ENCODE measurements around the gene MAGI2. TPM values are rescaled to one million over a fixed set of nuclear protein-coding genes. Genes with fewer than 3 reads are reported as not detected.
A peak's percentile ranks its signal among the peaks of the same experiment; 100 is the strongest.

Gene MAGI2
- total and polyA plus RNA-seq, 2 of the 13 experiments (the other 11 are each of a cell fraction or from before 2014, with no cell fraction given) = 1.5 to 3.8 TPM

DNA sequence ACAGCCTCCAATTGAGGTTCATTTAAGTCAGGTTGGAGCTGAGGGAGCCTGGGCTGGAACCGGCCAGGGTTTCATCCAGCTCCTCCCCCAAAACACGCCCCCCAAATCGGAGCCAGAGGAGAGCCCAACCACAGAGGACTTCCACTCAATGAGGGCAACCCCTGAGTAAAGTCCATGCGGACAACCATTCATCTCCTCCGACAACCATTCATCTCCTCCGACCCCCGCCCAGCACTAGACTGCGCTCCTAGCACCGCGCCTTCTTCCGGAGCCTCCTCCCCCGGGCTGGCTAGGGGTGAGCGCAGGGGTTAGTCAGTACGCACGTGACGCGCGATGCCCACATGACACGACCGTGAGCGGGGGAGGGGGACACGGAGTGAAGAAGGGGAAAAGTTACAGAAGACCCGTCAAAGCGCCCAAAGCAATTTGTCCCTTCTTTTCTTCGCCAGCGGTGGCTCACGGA, 1.4 kb downstream of the MAGI2 start (continued):
- TF ChIP-seq ZNF142 (CRISPR knock-in tag; IDR thresholded peaks at IDR 0.05) = no peak
- TF ChIP-seq, protein P1, sequence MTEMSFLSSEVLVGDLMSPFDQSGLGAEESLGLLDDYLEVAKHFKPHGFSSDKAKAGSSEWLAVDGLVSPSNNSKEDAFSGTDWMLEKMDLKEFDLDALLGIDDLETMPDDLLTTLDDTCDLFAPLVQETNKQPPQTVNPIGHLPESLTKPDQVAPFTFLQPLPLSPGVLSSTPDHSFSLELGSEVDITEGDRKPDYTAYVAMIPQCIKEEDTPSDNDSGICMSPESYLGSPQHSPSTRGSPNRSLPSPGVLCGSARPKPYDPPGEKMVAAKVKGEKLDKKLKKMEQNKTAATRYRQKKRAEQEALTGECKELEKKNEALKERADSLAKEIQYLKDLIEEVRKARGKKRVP (CRISPR knock-in tag; IDR thresholded peaks at IDR 0.05) = no peak
- TF ChIP-seq SMAD3 (CRISPR knock-in tag; IDR thresholded peaks at IDR 0.05) = no peak
- TF ChIP-seq PCBP2 (optimal IDR thresholded peaks at IDR 0.05; ENCODE audit: low read depth, low read length, poor library complexity, severe bottlenecking) = no peak
- TF ChIP-seq ZNF207 (IDR thresholded peaks at IDR 0.05; ENCODE audit: borderline replicate concordance) = no peak
- no peak for TF ChIP-seq HNRNPK (IDR thresholded peaks at IDR 0.05; ENCODE audit: low read depth, low read length, poor library complexity, severe bottlenecking)
- TF ChIP-seq, protein P2, sequence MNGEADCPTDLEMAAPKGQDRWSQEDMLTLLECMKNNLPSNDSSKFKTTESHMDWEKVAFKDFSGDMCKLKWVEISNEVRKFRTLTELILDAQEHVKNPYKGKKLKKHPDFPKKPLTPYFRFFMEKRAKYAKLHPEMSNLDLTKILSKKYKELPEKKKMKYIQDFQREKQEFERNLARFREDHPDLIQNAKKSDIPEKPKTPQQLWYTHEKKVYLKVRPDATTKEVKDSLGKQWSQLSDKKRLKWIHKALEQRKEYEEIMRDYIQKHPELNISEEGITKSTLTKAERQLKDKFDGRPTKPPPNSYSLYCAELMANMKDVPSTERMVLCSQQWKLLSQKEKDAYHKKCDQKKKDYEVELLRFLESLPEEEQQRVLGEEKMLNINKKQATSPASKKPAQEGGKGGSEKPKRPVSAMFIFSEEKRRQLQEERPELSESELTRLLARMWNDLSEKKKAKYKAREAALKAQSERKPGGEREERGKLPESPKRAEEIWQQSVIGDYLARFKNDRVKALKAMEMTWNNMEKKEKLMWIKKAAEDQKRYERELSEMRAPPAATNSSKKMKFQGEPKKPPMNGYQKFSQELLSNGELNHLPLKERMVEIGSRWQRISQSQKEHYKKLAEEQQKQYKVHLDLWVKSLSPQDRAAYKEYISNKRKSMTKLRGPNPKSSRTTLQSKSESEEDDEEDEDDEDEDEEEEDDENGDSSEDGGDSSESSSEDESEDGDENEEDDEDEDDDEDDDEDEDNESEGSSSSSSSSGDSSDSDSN (CRISPR knock-in tag; IDR thresholded peaks at IDR 0.05) = no peak
- no peak for TF ChIP-seq KAT2B (IDR thresholded peaks at IDR 0.05; ENCODE audit: borderline replicate concordance, low read depth, low read length)
- peak; percentile 64; the same call in 1 of the 2 replicates for TF ChIP-seq ZNF124 (CRISPR knock-in tag; IDR thresholded peaks at IDR 0.05)
- TF ChIP-seq, protein P3, sequence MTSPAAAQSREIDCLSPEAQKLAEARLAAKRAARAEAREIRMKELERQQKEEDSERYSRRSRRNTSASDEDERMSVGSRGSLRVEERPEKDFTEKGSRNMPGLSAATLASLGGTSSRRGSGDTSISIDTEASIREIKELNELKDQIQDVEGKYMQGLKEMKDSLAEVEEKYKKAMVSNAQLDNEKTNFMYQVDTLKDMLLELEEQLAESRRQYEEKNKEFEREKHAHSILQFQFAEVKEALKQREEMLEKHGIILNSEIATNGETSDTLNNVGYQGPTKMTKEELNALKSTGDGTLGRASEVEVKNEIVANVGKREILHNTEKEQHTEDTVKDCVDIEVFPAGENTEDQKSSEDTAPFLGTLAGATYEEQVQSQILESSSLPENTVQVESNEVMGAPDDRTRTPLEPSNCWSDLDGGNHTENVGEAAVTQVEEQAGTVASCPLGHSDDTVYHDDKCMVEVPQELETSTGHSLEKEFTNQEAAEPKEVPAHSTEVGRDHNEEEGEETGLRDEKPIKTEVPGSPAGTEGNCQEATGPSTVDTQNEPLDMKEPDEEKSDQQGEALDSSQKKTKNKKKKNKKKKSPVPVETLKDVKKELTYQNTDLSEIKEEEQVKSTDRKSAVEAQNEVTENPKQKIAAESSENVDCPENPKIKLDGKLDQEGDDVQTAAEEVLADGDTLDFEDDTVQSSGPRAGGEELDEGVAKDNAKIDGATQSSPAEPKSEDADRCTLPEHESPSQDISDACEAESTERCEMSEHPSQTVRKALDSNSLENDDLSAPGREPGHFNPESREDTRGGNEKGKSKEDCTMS (CRISPR knock-in tag; conservative IDR thresholded peaks at IDR 0.05) = no peak
- TF ChIP-seq, protein P4, sequence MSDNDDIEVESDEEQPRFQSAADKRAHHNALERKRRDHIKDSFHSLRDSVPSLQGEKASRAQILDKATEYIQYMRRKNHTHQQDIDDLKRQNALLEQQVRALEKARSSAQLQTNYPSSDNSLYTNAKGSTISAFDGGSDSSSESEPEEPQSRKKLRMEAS (IDR thresholded peaks at IDR 0.05) = peak; percentile 75
- no peak for TF ChIP-seq SOX6 (IDR thresholded peaks at IDR 0.05)
- TF ChIP-seq SOX6 (CRISPR knock-in tag; IDR thresholded peaks at IDR 0.05) = 0 out of 2 replicates have a peak, but pooled peaks have one; percentile 55
- TF ChIP-seq REXO4 (CRISPR knock-in tag; IDR thresholded peaks at IDR 0.05; ENCODE audit: borderline replicate concordance) = no peak
- peak; percentile 71; the same call in 1 of the 2 replicates for TF ChIP-seq YEATS2 (CRISPR knock-in tag; IDR thresholded peaks at IDR 0.05; ENCODE audit: borderline replicate concordance)
- TF ChIP-seq ZNF367 (CRISPR knock-in tag; IDR thresholded peaks at IDR 0.05; ENCODE audit: borderline replicate concordance) = no peak
- 0 out of 2 replicates have a peak, but pooled peaks have one; percentile 33 for TF ChIP-seq ZKSCAN8 (CRISPR knock-in tag; IDR thresholded peaks at IDR 0.05; ENCODE audit: borderline replicate concordance)
